Activated naive CD8-positive, alpha-beta T cell treated with anti-CD3 and anti-CD28 coated beads, Interleukin-2, amount 50 U/mL, for 24 hours (primary cell): ENCODE measurements around the gene BTK.

Source experiments
- ATAC-seq: fragments of 150-1000 bp; cut with Tn5 transposase; one replicate; pipeline ENCODE4 v1.10.0; 2021
- DNase-seq: peaks from one replicate; pipeline ENCODE4 v3.0.0; 2021
- H3K27ac Mint-ChIP-seq: one replicate; pipeline ENCODE4 v1.8.0; 2021; ENCODE audit warnings: mild to moderate bottlenecking, mixed read lengths
- H3K27me3 Mint-ChIP-seq: one replicate; pipeline ENCODE4 v1.8.0; 2021; ENCODE audit warnings: mixed read lengths
- H3K36me3 Mint-ChIP-seq: one replicate; pipeline ENCODE4 v1.8.0; 2021; ENCODE audit warnings: low read depth, mixed read lengths
- H3K4me1 Mint-ChIP-seq: one replicate; pipeline ENCODE4 v1.8.0; 2021; ENCODE audit warnings: mixed read lengths
- H3K4me3 Mint-ChIP-seq: one replicate; pipeline ENCODE4 v1.8.0; 2021; ENCODE audit warnings: mild to moderate bottlenecking, moderate library complexity, mixed read lengths
- H3K9me3 Mint-ChIP-seq: one replicate; pipeline ENCODE4 v1.8.0; 2021; ENCODE audit warnings: mixed read lengths

The BTK gene

GRCh38 chrX:101407748-101408531 is 21.9 kb upstream of the BTK start, which contains the start of the genes GLA and HNRNPH2:
TSS of gene GLA (minus strand) at chrX:101407925. CDS start at chrX:101407903, 22 bp downstream.
TSS of gene HNRNPH2 (plus strand) at chrX:101408222. CDS start at chrX:101411989, 3,767 bp downstream.
- peak within 1 kb of the TSS; percentile 98 for H3K27ac Mint-ChIP-seq
- ATAC-seq (peak; percentile 92), DNase-seq (peak; percentile 81)
- peaks cover 26% of the 10 kb centered on the region for H3K36me3 Mint-ChIP-seq
- H3K27me3 Mint-ChIP-seq = peaks cover 4% of the 10 kb centered on the region
- H3K9me3 Mint-ChIP-seq = no peaks in the 10 kb centered on the region
- H3K4me1 Mint-ChIP-seq = peaks cover 42% of the 10 kb centered on the region
- peak within 1 kb of the TSS; percentile 97 for H3K4me3 Mint-ChIP-seq

GRCh38 chrX:101407167-101407747 is 21.3 kb upstream of the BTK start:
- peak overlapping the region; percentile 97 for H3K4me3 Mint-ChIP-seq
- H3K27ac Mint-ChIP-seq = peak overlapping the region; percentile 98
- H3K36me3 Mint-ChIP-seq = peaks cover 23% of the 10 kb centered on the region
- peaks cover 4% of the 10 kb centered on the region for H3K27me3 Mint-ChIP-seq
- ATAC-seq = no peak
- no peak for DNase-seq
- H3K4me1 Mint-ChIP-seq = peaks cover 36% of the 10 kb centered on the region
- no peaks in the 10 kb centered on the region for H3K9me3 Mint-ChIP-seq

- ATAC-seq = no peak
These were observed 13.8 kb upstream of the BTK start for GRCh38 chrX:101399825-101400224.

GRCh38 chrX:101398694-101399093 is 12.7 kb upstream of the BTK start:
- no peaks in the 10 kb centered on the region for H3K9me3 Mint-ChIP-seq
- DNase-seq (no peak), ATAC-seq (no peak)

More at GRCh38 chrX:101399825-101400224, 13.8 kb upstream of the BTK start:
- Mint-ChIP-seq H3K4me1 (peaks cover 7% of the 10 kb centered on the region), H3K27me3 (no peaks in the 10 kb centered on the region), H3K9me3 (no peaks in the 10 kb centered on the region), H3K27ac (no peak overlapping the region), H3K4me3 (no peak overlapping the region), H3K36me3 (peaks cover 31% of the 10 kb centered on the region)
- DNase-seq = no peak

GRCh38 chrX:101397779-101398178 is 11.8 kb upstream of the BTK start:
- Mint-ChIP-seq H3K27ac (no peak overlapping the region), H3K36me3 (peaks cover 40% of the 10 kb centered on the region), H3K9me3 (no peaks in the 10 kb centered on the region), H3K4me3 (no peak overlapping the region), H3K27me3 (no peaks in the 10 kb centered on the region), H3K4me1 (peaks cover 16% of the 10 kb centered on the region)
- no peak for DNase-seq
- no peak for ATAC-seq

More at GRCh38 chrX:101398694-101399093, 12.7 kb upstream of the BTK start:
- Mint-ChIP-seq H3K4me3 (no peak overlapping the region), H3K27me3 (no peaks in the 10 kb centered on the region), H3K36me3 (peaks cover 33% of the 10 kb centered on the region), H3K27ac (no peak overlapping the region), H3K4me1 (peaks cover 8% of the 10 kb centered on the region)

- H3K9me3 Mint-ChIP-seq = no peaks in the 10 kb centered on the region
- H3K36me3 Mint-ChIP-seq = peaks cover 50% of the 10 kb centered on the region
- no peak overlapping the region for H3K4me3 Mint-ChIP-seq
- peak overlapping the region; percentile 47 for H3K27ac Mint-ChIP-seq
- H3K27me3 Mint-ChIP-seq = no peaks in the 10 kb centered on the region
- peaks cover 22% of the 10 kb centered on the region for H3K4me1 Mint-ChIP-seq
- ATAC-seq (no peak), DNase-seq (no peak)
These were observed 9.8 kb upstream of the BTK start for GRCh38 chrX:101395789-101396188.

GRCh38 chrX:101394372-101394771 is 8.4 kb upstream of the BTK start:
- no peaks in the 10 kb centered on the region for H3K9me3 Mint-ChIP-seq
- H3K4me3 Mint-ChIP-seq = peak overlapping the region; percentile 92
- H3K27me3 Mint-ChIP-seq = no peaks in the 10 kb centered on the region
- peaks cover 25% of the 10 kb centered on the region for H3K4me1 Mint-ChIP-seq
- H3K27ac Mint-ChIP-seq = peak overlapping the region; percentile 98
- DNase-seq (no peak), ATAC-seq (no peak)
- peaks cover 40% of the 10 kb centered on the region for H3K36me3 Mint-ChIP-seq

- Mint-ChIP-seq H3K27me3 (no peaks in the 10 kb centered on the region), H3K27ac (peak overlapping the region; percentile 98), H3K9me3 (no peaks in the 10 kb centered on the region), H3K4me1 (peaks cover 25% of the 10 kb centered on the region), H3K36me3 (peaks cover 40% of the 10 kb centered on the region), H3K4me3 (peak overlapping the region; percentile 92)
- no peak for DNase-seq
- no peak for ATAC-seq
These were observed 7.7 kb upstream of the BTK start for GRCh38 chrX:101393530-101394305.

- Mint-ChIP-seq H3K27me3 (no peaks in the 10 kb centered on the region), H3K4me1 (peaks cover 25% of the 10 kb centered on the region), H3K36me3 (peaks cover 40% of the 10 kb centered on the region), H3K27ac (peak overlapping the region; percentile 98), H3K4me3 (peak overlapping the region; percentile 92), H3K9me3 (no peaks in the 10 kb centered on the region)
- ATAC-seq (no peak), DNase-seq (no peak)
These were observed 5.8 kb upstream of the BTK start for GRCh38 chrX:101391831-101392230.

GRCh38 chrX:101390664-101391525 is 4.9 kb upstream of the BTK start, which contains the start of gene RPL36A:
TSS of gene RPL36A (plus strand) at chrX:101391011. CDS start at chrX:101391044, 33 bp downstream.
- Mint-ChIP-seq H3K36me3 (peaks cover 40% of the 10 kb centered on the region), H3K4me1 (peaks cover 29% of the 10 kb centered on the region), H3K27me3 (no peaks in the 10 kb centered on the region), H3K9me3 (no peaks in the 10 kb centered on the region), H3K4me3 (peak within 1 kb of the TSS; percentile 92), H3K27ac (peak within 1 kb of the TSS; percentile 98)
- ATAC-seq = peak; percentile 99
- DNase-seq = peak; percentile 82

- H3K27ac Mint-ChIP-seq = no peak overlapping the region
- peaks cover 25% of the 10 kb centered on the region for H3K4me1 Mint-ChIP-seq
- peaks cover 27% of the 10 kb centered on the region for H3K36me3 Mint-ChIP-seq
- H3K27me3 Mint-ChIP-seq = no peaks in the 10 kb centered on the region
- H3K4me3 Mint-ChIP-seq = no peak overlapping the region
- ATAC-seq = no peak
- no peaks in the 10 kb centered on the region for H3K9me3 Mint-ChIP-seq
- DNase-seq = no peak
These were observed 2.6 kb upstream of the BTK start for GRCh38 chrX:101388604-101389003.

- no peaks in the 10 kb centered on the region for H3K27me3 Mint-ChIP-seq
- peaks cover 7% of the 10 kb centered on the region for H3K36me3 Mint-ChIP-seq
- DNase-seq = no peak
- ATAC-seq = no peak
- H3K4me1 Mint-ChIP-seq = peaks cover 13% of the 10 kb centered on the region
- peak overlapping the region; percentile 65 for H3K27ac Mint-ChIP-seq
- H3K9me3 Mint-ChIP-seq = no peaks in the 10 kb centered on the region
- peak overlapping the region; percentile 68 for H3K4me3 Mint-ChIP-seq
These were observed 523 bp upstream of the BTK start for GRCh38 chrX:101386542-101386885.

- H3K27ac Mint-ChIP-seq = no peak overlapping the region
- H3K4me1 Mint-ChIP-seq = peaks cover 8% of the 10 kb centered on the region
- H3K36me3 Mint-ChIP-seq = no peaks in the 10 kb centered on the region
- DNase-seq = no peak
- H3K9me3 Mint-ChIP-seq = no peaks in the 10 kb centered on the region
- ATAC-seq = no peak
- peak overlapping the region; percentile 68 for H3K4me3 Mint-ChIP-seq
- H3K27me3 Mint-ChIP-seq = no peaks in the 10 kb centered on the region
These were observed 836 bp downstream of the BTK start for GRCh38 chrX:101385026-101385684.
